DND-41 (cell line): Measurements from ENCODE around the gene GPR33.
A peak's percentile ranks its signal among the peaks of the same experiment; 100 is the strongest.

Source experiments
- ATAC-seq: fragments of 200-7000 bp; cut with Tn5 transposase; 3 replicates; pipeline ENCODE4 v1.9.1; 2021; ENCODE audit warnings: low read depth; ENCODE audit not compliant: insufficient read depth
- DNase-seq: peaks from one replicate; pipeline ENCODE4 v3.0.0-alpha.2; 2020
- H2AFZ ChIP-seq: 2 replicates; pipeline ENCODE4 v1.6.0; 2012; ENCODE audit warnings: low read depth, low read length
- H3K27ac ChIP-seq: 2 replicates; pipeline ENCODE4 v1.5.1; 2012; ENCODE audit warnings: low read length, inconsistent platforms
- H3K27me3 ChIP-seq: fragments of 200-600 bp; sonication (generic); 2 replicates; pipeline ENCODE4 v1.6.0; 2012; ENCODE audit warnings: low read length, mild to moderate bottlenecking, inconsistent platforms; ENCODE audit not compliant: insufficient read depth, poor library complexity
- H3K36me3 ChIP-seq: 2 replicates; pipeline ENCODE4 v1.5.1; 2012; ENCODE audit warnings: low read length, inconsistent platforms; ENCODE audit not compliant: insufficient read depth
- H3K4me1 ChIP-seq: 2 replicates; pipeline ENCODE4 v1.5.1; 2012; ENCODE audit warnings: mild to moderate bottlenecking, low read length; ENCODE audit not compliant: insufficient read depth
- H3K4me2 ChIP-seq: 2 replicates; pipeline ENCODE4 v1.6.0; 2012; ENCODE audit warnings: mild to moderate bottlenecking, moderate library complexity, low read length, inconsistent platforms; ENCODE audit not compliant: insufficient read depth
- H3K4me3 ChIP-seq, 2 experiments: fragments of 200-600 bp in 1 of 2; shearing (Covaris generic) in 1 of 2; 2 replicates each; pipeline ENCODE4 v1.5.1; 2012 to 2016; ENCODE audit warnings: inconsistent platforms in 2 of 2, low read length in 2 of 2, mild to moderate bottlenecking in 2 of 2, low read depth in 1 of 2, moderate library complexity in 1 of 2
- H3K79me2 ChIP-seq: 2 replicates; pipeline ENCODE4 v1.6.0; 2012; ENCODE audit warnings: low read length, inconsistent platforms; ENCODE audit not compliant: insufficient read depth
- H3K9ac ChIP-seq: 2 replicates; pipeline ENCODE4 v1.6.0; 2012; ENCODE audit warnings: low read depth, mild to moderate bottlenecking, inconsistent platforms, low read length, moderate library complexity
- H3K9me3 ChIP-seq: 2 replicates; pipeline ENCODE4 v1.5.1; 2012; ENCODE audit warnings: low read length, moderate library complexity, mild to moderate bottlenecking, inconsistent platforms; ENCODE audit not compliant: insufficient read depth, severe bottlenecking
- H4K20me1 ChIP-seq: 2 replicates; pipeline ENCODE4 v1.6.0; 2012; ENCODE audit warnings: low read length; ENCODE audit not compliant: insufficient read depth
- EZH2 ChIP-seq: IDR thresholded peaks from 3 replicates; pipeline ENCODE4 v1.6.1; 2012; ENCODE audit warnings: borderline replicate concordance, low read depth, mild to moderate bottlenecking, moderate library complexity, low read length, inconsistent platforms; ENCODE audit not compliant: severe bottlenecking
- TF ChIP-seq, protein P1 (sequence below): IDR thresholded peaks from 2 replicates; pipeline ENCODE4 v1.5.1; 2012; ENCODE audit warnings: borderline replicate concordance, low read length, moderate library complexity, mild to moderate bottlenecking; ENCODE audit not compliant: poor library complexity, severe bottlenecking; ENCODE audit errors: extremely low read depth

GPR33 gene

DNA sequence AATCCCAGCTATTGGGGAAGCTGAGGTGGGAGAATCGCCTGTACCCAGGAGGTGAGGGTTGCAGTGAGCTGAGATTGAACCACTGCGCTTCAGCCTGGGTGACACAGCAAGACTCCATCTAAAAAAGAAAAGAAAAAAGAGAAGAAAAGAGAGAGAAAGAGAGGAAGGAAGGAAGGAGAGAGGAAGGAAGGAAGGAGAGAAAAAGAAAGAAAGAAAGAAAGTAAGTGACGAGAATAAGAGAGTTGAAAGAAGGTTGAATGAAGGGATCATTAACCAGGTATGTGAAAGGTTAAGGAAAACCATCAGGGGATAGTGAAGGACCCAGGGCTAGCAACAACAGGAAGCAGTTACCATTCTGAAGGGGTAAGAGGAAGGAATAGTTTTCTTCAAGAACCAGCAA, 26.3 kb downstream of the GPR33 start:
- Histone ChIP-seq H3K27me3 (no peaks in the 10 kb centered on the region), H3K79me2 (peaks cover 6% of the 10 kb centered on the region), H2AFZ (no peak overlapping the region), H3K27ac (no peak overlapping the region), H3K4me3 (no peak overlapping the region), H4K20me1 (no peaks in the 10 kb centered on the region), H3K36me3 (no peaks in the 10 kb centered on the region), H3K9me3 (no peaks in the 10 kb centered on the region), H3K4me2 (no peak overlapping the region), H3K4me1 (peaks cover 12% of the 10 kb centered on the region), H3K9ac (no peak overlapping the region)
- TF ChIP-seq, protein P1, sequence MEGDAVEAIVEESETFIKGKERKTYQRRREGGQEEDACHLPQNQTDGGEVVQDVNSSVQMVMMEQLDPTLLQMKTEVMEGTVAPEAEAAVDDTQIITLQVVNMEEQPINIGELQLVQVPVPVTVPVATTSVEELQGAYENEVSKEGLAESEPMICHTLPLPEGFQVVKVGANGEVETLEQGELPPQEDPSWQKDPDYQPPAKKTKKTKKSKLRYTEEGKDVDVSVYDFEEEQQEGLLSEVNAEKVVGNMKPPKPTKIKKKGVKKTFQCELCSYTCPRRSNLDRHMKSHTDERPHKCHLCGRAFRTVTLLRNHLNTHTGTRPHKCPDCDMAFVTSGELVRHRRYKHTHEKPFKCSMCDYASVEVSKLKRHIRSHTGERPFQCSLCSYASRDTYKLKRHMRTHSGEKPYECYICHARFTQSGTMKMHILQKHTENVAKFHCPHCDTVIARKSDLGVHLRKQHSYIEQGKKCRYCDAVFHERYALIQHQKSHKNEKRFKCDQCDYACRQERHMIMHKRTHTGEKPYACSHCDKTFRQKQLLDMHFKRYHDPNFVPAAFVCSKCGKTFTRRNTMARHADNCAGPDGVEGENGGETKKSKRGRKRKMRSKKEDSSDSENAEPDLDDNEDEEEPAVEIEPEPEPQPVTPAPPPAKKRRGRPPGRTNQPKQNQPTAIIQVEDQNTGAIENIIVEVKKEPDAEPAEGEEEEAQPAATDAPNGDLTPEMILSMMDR: no peak
- no peak for ATAC-seq
- DNase-seq: no peak

DNA sequence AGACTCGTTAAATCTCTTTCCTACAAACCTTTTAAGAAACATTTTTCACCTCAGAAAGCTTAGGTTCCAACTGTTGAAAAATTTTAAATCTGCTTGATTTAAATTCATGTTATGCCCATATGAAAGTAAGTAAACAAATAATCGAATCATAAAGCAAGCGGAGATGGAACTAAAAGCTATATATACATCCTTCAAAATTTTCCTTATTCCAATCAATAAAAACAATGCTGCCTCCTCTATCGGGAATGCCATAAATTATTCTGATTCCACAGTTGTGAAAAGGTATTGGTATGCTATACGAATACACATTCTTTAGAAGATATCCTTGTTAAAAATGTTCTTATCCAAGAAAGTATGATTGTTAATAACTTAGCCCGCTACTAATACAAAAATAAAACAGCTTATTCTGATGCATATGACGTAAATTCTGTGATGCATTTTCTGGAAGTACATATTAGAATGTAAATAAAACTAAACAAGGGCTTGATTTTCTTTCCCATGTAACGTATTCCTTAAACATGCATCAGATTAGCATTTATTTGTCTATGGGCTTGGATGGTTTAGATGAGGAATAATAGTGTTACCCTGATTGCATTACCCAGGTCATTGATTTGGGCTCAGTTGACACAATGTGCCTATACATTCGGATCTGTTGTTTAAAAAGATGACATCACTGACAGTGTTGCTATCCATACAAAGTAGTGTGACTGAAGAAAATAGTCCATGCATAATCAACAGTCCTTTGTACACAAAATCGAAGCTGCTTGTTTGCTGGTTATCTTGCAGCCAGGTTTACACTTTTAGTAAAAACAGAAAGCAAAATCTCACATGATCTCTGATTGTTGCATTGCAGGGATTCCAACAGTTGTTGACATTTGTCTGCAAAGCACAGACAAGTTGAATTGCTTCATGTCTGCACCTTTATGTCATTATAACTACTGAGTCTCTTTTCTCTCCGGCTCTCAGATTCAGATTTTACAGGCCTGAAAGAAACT, 29.9 kb downstream of the GPR33 start:
- Histone ChIP-seq H3K27me3 (no peaks in the 10 kb centered on the region), H3K4me1 (peaks cover 31% of the 10 kb centered on the region), H3K4me3 (peak overlapping the region; percentile 8 to 68; a peak in 3 of 4 replicates), H3K4me2 (peak overlapping the region; percentile 66), H3K9me3 (no peaks in the 10 kb centered on the region), H3K9ac (peak overlapping the region; percentile 74), H3K27ac (peak overlapping the region; percentile 66), H3K36me3 (no peaks in the 10 kb centered on the region), H2AFZ (peak overlapping the region; percentile 88), H3K79me2 (peaks cover 11% of the 10 kb centered on the region), H4K20me1 (no peaks in the 10 kb centered on the region)
- no peak for TF ChIP-seq EZH2
- TF ChIP-seq, protein P1: no peak
- no peak for ATAC-seq
- DNase-seq: no peak

DNA sequence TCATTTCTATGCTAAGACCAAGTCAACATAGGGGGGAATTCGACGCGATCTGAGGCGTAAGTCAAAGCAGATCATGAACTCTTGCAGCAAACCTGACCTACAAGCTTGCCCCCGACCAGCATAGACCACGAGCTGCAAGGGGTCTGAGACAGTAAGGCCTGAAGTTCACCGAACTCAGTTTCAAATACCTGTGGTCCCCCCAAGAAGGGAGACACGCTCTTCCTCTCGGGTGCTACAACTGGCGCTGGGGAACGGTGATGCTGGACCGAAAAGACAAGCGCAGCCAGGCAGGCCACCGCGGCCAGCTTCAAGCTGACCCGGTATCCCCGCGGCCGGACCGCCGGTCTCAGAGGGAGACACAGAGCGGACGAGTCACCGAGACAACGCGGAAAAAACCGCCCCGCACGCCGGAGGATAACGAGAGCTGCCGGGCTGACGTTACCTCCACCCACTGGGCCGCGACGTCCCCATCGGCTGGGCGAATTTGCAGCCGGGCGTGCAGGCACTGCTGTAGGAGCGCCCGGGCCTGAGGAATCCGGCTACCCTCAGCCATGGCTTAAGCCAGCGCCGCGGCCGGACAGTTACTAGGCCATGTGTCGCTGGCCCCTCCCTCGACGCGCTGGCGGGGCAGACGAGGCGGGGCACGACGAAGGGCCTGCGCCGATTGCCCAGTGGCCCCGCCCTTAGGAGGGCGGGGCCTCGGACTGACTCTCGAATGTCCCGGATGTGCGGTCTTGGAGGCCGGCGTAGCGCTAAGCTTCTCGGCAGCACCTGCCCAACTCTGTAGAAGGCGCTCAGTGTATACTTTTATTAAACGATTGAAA, 30.8 kb downstream of the GPR33 start, which contains the start of gene DTD2:
DTD2 (minus strand) TSS at position 666 of the 824 bp plus-strand sequence; CDS start at position 553, 113 bp downstream.
- Histone ChIP-seq H3K27ac (peak within 1 kb of the TSS; percentile 70), H3K36me3 (peaks cover 4% of the 10 kb centered on the region; the same call in 1 of the 2 replicates), H3K9me3 (no peaks in the 10 kb centered on the region), H3K9ac (peak within 1 kb of the TSS; percentile 74), H3K4me2 (peak within 1 kb of the TSS; percentile 66), H2AFZ (peak within 1 kb of the TSS; percentile 88), H3K79me2 (peaks cover 11% of the 10 kb centered on the region), H3K4me1 (peaks cover 31% of the 10 kb centered on the region), H3K27me3 (no peaks in the 10 kb centered on the region), H4K20me1 (no peaks in the 10 kb centered on the region), H3K4me3 (peak within 1 kb of the TSS; percentile 49 to 68; a peak in 3 of 4 replicates)
- DNase-seq (peak; percentile 92), ATAC-seq (peak; percentile 98)
- no peak for TF ChIP-seq EZH2
- TF ChIP-seq, protein P1: peak; percentile 24
